ENCODE data around the gene ACTN1.

DNA sequence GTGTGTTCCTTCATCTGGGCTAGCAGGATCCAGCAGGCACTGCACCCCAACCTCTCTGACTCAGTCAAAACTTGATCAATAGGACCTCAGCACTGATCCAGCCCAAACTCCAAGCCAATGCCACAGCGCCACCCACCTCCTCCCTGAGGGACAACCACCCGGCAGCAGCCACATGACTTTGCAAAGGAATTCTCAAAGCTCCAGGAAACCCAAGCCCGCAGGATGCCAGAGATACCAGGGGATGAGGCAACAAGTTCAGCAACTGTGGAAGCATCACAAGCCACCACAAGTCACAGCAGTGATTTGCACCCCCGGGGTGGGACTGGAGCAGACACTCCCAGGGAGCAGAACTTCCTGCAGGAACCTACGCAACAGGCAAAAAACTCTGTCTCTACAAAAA is 37.3 kb downstream of the ACTN1 start:
- TF ChIP-seq CTCF (IDR thresholded peaks at IDR 0.05) (no peak), POLR2A (IDR thresholded peaks at IDR 0.05) (no peak)

Data from lower leg skin (tissue), 3 donors.